Activated B cell treated with CpG ODN at 0.5 μM for 24 hours (primary cell): Measurements from ENCODE around the gene SLC4A1AP. TPM values are rescaled to one million over a fixed set of nuclear protein-coding genes. Genes with fewer than 3 reads are reported as not detected.

Source experiments
- ATAC-seq: fragments of 200-7000 bp; cut with Tn5 transposase; one replicate; pipeline ENCODE4 v1.10.0; 2021; ENCODE audit warnings: low read depth, mild to moderate bottlenecking, moderate library complexity
- CTCF ChIA-PET: fragments of 350-600 bp; sonication (Branson Sonifier 250); formaldehyde crosslinking; loops from one replicate; lab custom pipeline; 2021; ENCODE audit warnings: antibody characterized with exemption; lab: Charles Lee
- POLR2A ChIA-PET: fragments of 350-600 bp; sonication (Branson Sonifier 250); formaldehyde crosslinking; loops from one replicate; lab custom pipeline; 2021; ENCODE audit warnings: antibody characterized with exemption; lab: Charles Lee
- DNase-seq: peaks from one replicate; pipeline ENCODE4 v3.0.0; 2022
- H3K27ac Mint-ChIP-seq: one replicate; pipeline ENCODE4 v1.8.0; 2020; ENCODE audit warnings: mixed read lengths
- H3K27me3 Mint-ChIP-seq: one replicate; pipeline ENCODE4 v1.8.0; 2021; ENCODE audit warnings: mixed read lengths
- H3K36me3 Mint-ChIP-seq: one replicate; pipeline ENCODE4 v1.8.0; 2021; ENCODE audit warnings: low read depth, mixed read lengths
- H3K4me1 Mint-ChIP-seq: one replicate; pipeline ENCODE4 v1.8.0; 2021; ENCODE audit warnings: mixed read lengths
- H3K4me3 Mint-ChIP-seq: one replicate; pipeline ENCODE4 v1.8.0; 2020; ENCODE audit warnings: mild to moderate bottlenecking, mixed read lengths
- H3K9me3 Mint-ChIP-seq: one replicate; pipeline ENCODE4 v1.8.0; 2020; ENCODE audit warnings: mixed read lengths
- CTCF ChIP-seq: fragments of 200-600 bp; IDR thresholded peaks from one replicate; pipeline ENCODE4 v1.8.0; 2022; ENCODE audit warnings: antibody characterized with exemption, mild to moderate bottlenecking
- intact Hi-C: fragments of 100-400 bp; cut with micrococcal nuclease; formaldehyde crosslinking; loops from one replicate; pipeline ENCODE4 v1.15.1; 2024
- total RNA-seq: library from RNA; stranded (reverse); gene quantifications from 2 replicates; pipeline ENCODE4 v1.2.3, GENCODE V29; 2022

SLC4A1AP gene
- total RNA-seq, 1 donor from 2014 or later, result 22.0 TPM

GRCh38 chr2:27738349-27739057, 74.8 kb downstream of the SLC4A1AP start:
- peaks cover 11% of the 10 kb centered on the region for H3K27me3 Mint-ChIP-seq
- H3K36me3 Mint-ChIP-seq, result no peaks in the 10 kb centered on the region
- no peak overlapping the region for H3K4me3 Mint-ChIP-seq
- H3K4me1 Mint-ChIP-seq, result peaks cover 3% of the 10 kb centered on the region
- no peak for DNase-seq
- ChIA-PET CTCF (no interaction called here), POLR2A (no interaction called here)
- no peak for TF ChIP-seq CTCF
- no peak for ATAC-seq
- intact Hi-C loops, result no loop called here
- H3K27ac Mint-ChIP-seq, result no peak overlapping the region
- peaks cover 3% of the 10 kb centered on the region for H3K9me3 Mint-ChIP-seq

GRCh38 chr2:27739058-27739373, 75.3 kb downstream of the SLC4A1AP start:
- H3K36me3 Mint-ChIP-seq, result no peaks in the 10 kb centered on the region
- H3K27ac Mint-ChIP-seq, result no peak overlapping the region
- ChIA-PET CTCF (no interaction called here), POLR2A (no interaction called here)
- intact Hi-C loops, result no loop called here
- peaks cover 11% of the 10 kb centered on the region for H3K27me3 Mint-ChIP-seq
- H3K4me3 Mint-ChIP-seq, result no peak overlapping the region
- ATAC-seq, result no peak
- DNase-seq, result no peak
- peaks cover 3% of the 10 kb centered on the region for H3K4me1 Mint-ChIP-seq
- H3K9me3 Mint-ChIP-seq, result peaks cover 3% of the 10 kb centered on the region
- TF ChIP-seq CTCF, result no peak

GRCh38 chr2:27741673-27742072, 78.0 kb downstream of the SLC4A1AP start:
- no peak for TF ChIP-seq CTCF
- no peak for DNase-seq
- CTCF ChIA-PET, result no interaction called here
- H3K4me1 Mint-ChIP-seq, result no peaks in the 10 kb centered on the region
- no peak overlapping the region for H3K4me3 Mint-ChIP-seq
- no peak overlapping the region for H3K27ac Mint-ChIP-seq
- peaks cover 6% of the 10 kb centered on the region for H3K9me3 Mint-ChIP-seq
- ATAC-seq, result no peak
- POLR2A ChIA-PET, result no interaction called here
- H3K36me3 Mint-ChIP-seq, result no peaks in the 10 kb centered on the region
- intact Hi-C loops, result no loop called here
- H3K27me3 Mint-ChIP-seq, result peaks cover 16% of the 10 kb centered on the region

GRCh38 chr2:27742571-27742970, 78.9 kb downstream of the SLC4A1AP start:
- CTCF ChIA-PET, result no interaction called here

More at GRCh38 chr2:27742571-27742970, 78.9 kb downstream of the SLC4A1AP start:
- Mint-ChIP-seq H3K4me1 (no peaks in the 10 kb centered on the region), H3K27ac (no peak overlapping the region), H3K9me3 (peaks cover 6% of the 10 kb centered on the region), H3K36me3 (no peaks in the 10 kb centered on the region), H3K27me3 (peaks cover 16% of the 10 kb centered on the region), H3K4me3 (no peak overlapping the region)
- intact Hi-C loops, result no loop called here
- TF ChIP-seq CTCF, result no peak
- POLR2A ChIA-PET, result no interaction called here
- DNase-seq, result no peak
- ATAC-seq, result no peak

Other genes starting within 250 kb of the SLC4A1AP start
- gene NRBP1, start 235.3 kb upstream of the SLC4A1AP start, total RNA-seq, result 78.9 and 82.3 TPM in 2 replicates
- 6.3 and 10.0 TPM in 2 replicates for gene KRTCAP3, start 221.5 kb upstream of the SLC4A1AP start, total RNA-seq
- 12.7 and 14.4 TPM in 2 replicates for gene IFT172, start 174.1 kb upstream of the SLC4A1AP start, total RNA-seq
- gene FNDC4, start 168.7 kb upstream of the SLC4A1AP start, total RNA-seq, result not detected in 2 replicates
- not detected in 2 replicates for gene GCKR, start 167.1 kb upstream of the SLC4A1AP start, total RNA-seq
- 45.4 and 48.7 TPM in 2 replicates for gene ZNF512, start 80.8 kb upstream of the SLC4A1AP start, total RNA-seq
- gene CCDC121, start 34.9 kb upstream of the SLC4A1AP start, total RNA-seq, result 0.69 and 0.71 TPM in 2 replicates
- 36.9 and 39.3 TPM in 2 replicates for gene GPN1, start 34.8 kb upstream of the SLC4A1AP start, total RNA-seq
- gene SUPT7L, start 275 bp upstream of the SLC4A1AP start, total RNA-seq, result 28.1 and 30.9 TPM in 2 replicates
- 24.6 and 27.4 TPM in 2 replicates for gene MRPL33, start 107.8 kb downstream of the SLC4A1AP start, total RNA-seq
- gene RBKS, start 226.5 kb downstream of the SLC4A1AP start, total RNA-seq, result 2.5 and 3.1 TPM in 2 replicates
- 51.9 and 55.6 TPM in 2 replicates for gene BABAM2, start 226.8 kb downstream of the SLC4A1AP start, total RNA-seq